ENCODE results near the gene PCBP4. TPM values are rescaled to one million over a fixed set of nuclear protein-coding genes. Genes with fewer than 3 reads are reported as not detected.

PCBP4 gene
- total RNA-seq, 1 donor from 2014 or later, result 30.5 TPM

- no peaks in the 10 kb centered on the region for H3K9me3 ChIP-seq (ENCODE audit: low read depth)
- H3K79me2 ChIP-seq (ENCODE audit: low read depth), result peaks cover 3% of the 10 kb centered on the region
- no peaks in the 10 kb centered on the region for H3K27me3 ChIP-seq
- no peak for TF ChIP-seq EZH2 (IDR thresholded peaks at IDR 0.05)
- no peak for TF ChIP-seq CTCF (IDR thresholded peaks at IDR 0.05)
- TF ChIP-seq EZH2phosphoT487 (IDR thresholded peaks at IDR 0.05), result no peak
- no peak for DNase-seq (ENCODE audit: low spot score)
- no peaks in the 10 kb centered on the region for H3K4me1 Mint-ChIP-seq
- peaks cover 9% of the 10 kb centered on the region for H3K36me3 Mint-ChIP-seq
- no peak overlapping the region for H3K27ac Mint-ChIP-seq
- H3F3A ChIP-seq (ENCODE audit: low read depth), result no peaks in the 10 kb centered on the region
- no peak overlapping the region for H2AFZ ChIP-seq (replicated peaks)
- no peaks in the 10 kb centered on the region for H3K9me3 Mint-ChIP-seq
- H3K4me3 Mint-ChIP-seq, result no peak overlapping the region
- H3K36me3 ChIP-seq, result no peaks in the 10 kb centered on the region
- no peak overlapping the region for H3K27ac ChIP-seq
- H3K27me3 Mint-ChIP-seq (ENCODE audit: insufficient read depth, low read depth), result peaks cover 6% of the 10 kb centered on the region
- H3K4me2 ChIP-seq, result no peak overlapping the region
- no peaks in the 10 kb centered on the region for H3K4me1 ChIP-seq
- peaks cover 18% of the 10 kb centered on the region for H4K20me1 ChIP-seq (ENCODE audit: low read depth)
- no peak overlapping the region for H3K9ac ChIP-seq
- no peak overlapping the region for H3K4me3 ChIP-seq
Observed at GRCh38 chr3:51934139-51934850, 33.0 kb downstream of the PCBP4 start.

DNA sequence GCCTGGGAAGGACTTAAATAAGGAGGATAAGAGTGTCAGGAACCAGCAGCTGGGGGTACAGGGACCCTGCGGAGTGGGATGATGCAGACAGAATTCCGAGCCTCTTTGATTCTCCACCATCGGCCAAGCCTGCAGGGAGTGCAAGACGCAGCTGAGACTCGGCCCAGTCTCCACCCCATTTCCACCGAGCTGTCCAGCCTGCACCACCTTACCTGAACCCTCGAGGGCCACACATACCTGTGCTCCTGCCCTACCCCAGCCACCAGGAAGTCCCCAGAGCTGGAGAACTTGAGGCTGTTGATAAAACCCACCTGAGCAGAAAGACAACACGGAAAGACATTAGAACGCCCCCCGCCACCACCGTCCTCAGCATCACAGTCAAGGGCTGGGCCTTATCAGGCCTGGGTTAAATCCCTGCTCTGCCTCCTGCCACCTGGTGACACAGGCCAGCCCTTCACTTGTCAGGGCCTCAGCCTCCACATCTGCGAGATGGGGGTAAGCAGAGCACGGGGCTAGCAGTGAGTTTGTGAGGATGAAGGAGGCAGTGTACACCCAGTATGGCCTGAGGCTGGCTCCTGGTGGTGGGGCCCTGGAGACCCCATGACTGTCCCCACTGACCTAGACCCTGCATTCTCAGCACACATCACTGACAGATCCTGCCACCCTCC is 33.6 kb downstream of the PCBP4 start:
- DNase-seq (ENCODE audit: low spot score), result no peak
- H3K9me3 ChIP-seq (ENCODE audit: low read depth), result no peaks in the 10 kb centered on the region
- H3K4me1 ChIP-seq, result no peaks in the 10 kb centered on the region
- TF ChIP-seq CTCF (IDR thresholded peaks at IDR 0.05) (no peak), EZH2phosphoT487 (IDR thresholded peaks at IDR 0.05) (no peak)
- H3K27me3 Mint-ChIP-seq (ENCODE audit: insufficient read depth, low read depth), result peaks cover 6% of the 10 kb centered on the region
- H3K4me3 Mint-ChIP-seq, result no peak overlapping the region
- no peak overlapping the region for H3K4me2 ChIP-seq
- no peak overlapping the region for H3K4me3 ChIP-seq
- H4K20me1 ChIP-seq (ENCODE audit: low read depth), result peaks cover 19% of the 10 kb centered on the region
- H3K36me3 Mint-ChIP-seq, result peaks cover 9% of the 10 kb centered on the region
- H3K36me3 ChIP-seq, result no peaks in the 10 kb centered on the region
- no peaks in the 10 kb centered on the region for H3K79me2 ChIP-seq (ENCODE audit: low read depth)
- H3K9me3 Mint-ChIP-seq, result no peaks in the 10 kb centered on the region
- no peaks in the 10 kb centered on the region for H3K4me1 Mint-ChIP-seq
- H3K27me3 ChIP-seq, result no peaks in the 10 kb centered on the region
- no peak overlapping the region for H3K27ac Mint-ChIP-seq
- H3F3A ChIP-seq (ENCODE audit: low read depth), result no peaks in the 10 kb centered on the region
- H2AFZ ChIP-seq (replicated peaks), result no peak overlapping the region
- no peak overlapping the region for H3K9ac ChIP-seq
- no peak overlapping the region for H3K27ac ChIP-seq

GRCh38 chr3:51932471-51933370 is 34.5 kb downstream of the PCBP4 start:
- H2AFZ ChIP-seq (replicated peaks), result no peak overlapping the region
- no peak overlapping the region for H3K4me3 ChIP-seq
- Mint-ChIP-seq H3K9me3 (no peaks in the 10 kb centered on the region), H3K4me1 (no peaks in the 10 kb centered on the region), H3K36me3 (peaks cover 9% of the 10 kb centered on the region), H3K4me3 (no peak overlapping the region), H3K27me3 (ENCODE audit: insufficient read depth, low read depth) (peaks cover 6% of the 10 kb centered on the region), H3K27ac (no peak overlapping the region)
- H3K9ac ChIP-seq, result no peak overlapping the region
- H3K4me1 ChIP-seq, result no peaks in the 10 kb centered on the region
- H3K4me2 ChIP-seq, result no peak overlapping the region
- no peak for DNase-seq (ENCODE audit: low spot score)
- H4K20me1 ChIP-seq (ENCODE audit: low read depth), result peaks cover 19% of the 10 kb centered on the region
- H3K27me3 ChIP-seq, result no peaks in the 10 kb centered on the region
- H3F3A ChIP-seq (ENCODE audit: low read depth), result no peaks in the 10 kb centered on the region
- TF ChIP-seq EZH2 (IDR thresholded peaks at IDR 0.05) (no peak), CTCF (IDR thresholded peaks at IDR 0.05) (no peak), EZH2phosphoT487 (IDR thresholded peaks at IDR 0.05) (no peak)
- H3K79me2 ChIP-seq (ENCODE audit: low read depth), result no peaks in the 10 kb centered on the region
- no peak overlapping the region for H3K27ac ChIP-seq
- no peaks in the 10 kb centered on the region for H3K36me3 ChIP-seq
- H3K9me3 ChIP-seq (ENCODE audit: low read depth), result no peaks in the 10 kb centered on the region

Measured in neural progenitor cell (in vitro differentiated cells).